ENCODE data around the gene KRTAP5-10. TPM values are rescaled to one million over a fixed set of nuclear protein-coding genes. Genes with fewer than 3 reads are reported as not detected.
"Not testable (repeated sequence)": the region's sequence is repeated elsewhere in the genome, so short reads cannot be mapped to it uniquely, and the experiment has no call there.

The KRTAP5-10 gene
- total RNA-seq, 1 donor from 2014 or later: not detected

- not testable (repeated sequence) for DNase-seq (ENCODE audit: low read depth)
These were observed 5.9 kb downstream of the KRTAP5-10 start for GRCh38 chr11:71571101-71571850.

GRCh38 chr11:71572811-71573210 lies 7.4 kb downstream of the KRTAP5-10 start:
- DNase-seq (ENCODE audit: low read depth): no peak

- no peak for DNase-seq (ENCODE audit: low read depth)
These were observed 9.1 kb downstream of the KRTAP5-10 start for GRCh38 chr11:71574418-71574817.

DNA sequence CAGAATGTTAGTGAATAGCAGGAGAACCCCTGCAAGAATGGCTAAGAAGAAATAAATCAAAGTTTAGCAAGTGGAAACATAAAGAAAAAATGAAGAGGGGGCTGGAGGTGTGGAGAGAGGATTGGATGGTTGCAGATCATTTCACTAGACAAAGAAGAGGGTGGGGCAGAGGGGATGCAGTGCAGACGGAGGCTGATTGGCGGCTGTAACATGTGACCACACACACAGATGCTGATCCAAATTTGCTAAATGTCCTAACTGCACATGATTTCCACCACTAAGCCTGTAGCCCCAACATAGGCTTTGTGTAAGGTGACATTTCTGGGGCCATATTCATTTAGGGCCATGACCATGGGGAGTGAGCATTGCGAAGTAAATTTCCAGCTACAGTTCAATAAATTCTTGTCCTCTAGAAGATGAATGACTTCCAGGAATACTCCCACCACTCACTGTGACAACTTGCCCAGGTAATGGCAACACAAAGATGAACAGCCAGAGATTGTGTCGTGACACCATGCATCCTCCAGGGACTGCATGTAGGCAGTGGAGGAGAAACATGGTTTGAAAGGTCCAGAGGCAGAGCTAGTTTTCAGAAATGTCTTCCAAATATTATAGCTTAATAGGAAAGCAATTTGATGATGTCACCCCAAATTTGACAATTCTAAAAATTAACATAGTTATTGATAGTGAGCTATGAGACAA lies 10.5 kb downstream of the KRTAP5-10 start:
- no peak for DNase-seq (ENCODE audit: low read depth)

DNA sequence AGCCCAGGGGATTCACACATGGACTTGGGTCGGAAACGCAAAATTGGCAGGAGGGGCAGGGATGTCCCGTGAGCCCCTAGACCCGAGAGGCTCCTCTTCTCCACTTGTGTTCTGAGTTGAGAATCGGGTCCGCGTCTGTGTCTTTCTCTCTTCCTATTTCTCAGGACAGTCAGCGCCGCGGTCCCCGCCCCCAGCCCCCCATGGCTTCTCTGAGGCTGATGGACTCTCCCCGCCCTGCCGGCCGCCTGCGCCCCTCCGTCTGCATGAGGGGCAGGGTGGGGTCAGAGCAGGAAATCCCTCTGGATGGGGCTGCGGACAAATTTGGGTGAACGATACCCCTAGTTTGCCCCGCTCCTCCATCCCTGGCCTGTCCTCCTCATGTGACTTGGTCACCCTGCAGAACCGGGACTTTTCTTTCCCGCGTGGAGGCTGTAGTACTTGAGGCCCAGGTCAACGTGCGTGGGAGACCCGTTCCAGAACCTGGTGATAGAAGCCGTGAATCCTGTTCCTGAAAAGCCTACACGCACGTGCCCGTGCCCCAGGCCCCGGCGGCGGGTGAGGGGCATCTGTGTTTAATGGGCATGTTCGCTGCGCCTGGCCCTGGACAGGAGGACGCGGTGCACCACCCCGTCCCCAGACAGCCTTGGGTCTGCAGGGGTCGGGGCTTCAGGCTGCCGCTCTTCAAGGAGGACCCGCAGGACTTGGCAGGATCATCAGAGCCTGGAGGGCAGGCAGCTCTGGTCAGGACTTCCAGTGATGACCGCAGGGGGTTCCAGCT lies 11.5 kb downstream of the KRTAP5-10 start:
- not testable (repeated sequence) for DNase-seq (ENCODE audit: low read depth)

- DNase-seq (ENCODE audit: low read depth): no peak
These were observed 12.2 kb downstream of the KRTAP5-10 start for GRCh38 chr11:71577469-71578004.

DNA sequence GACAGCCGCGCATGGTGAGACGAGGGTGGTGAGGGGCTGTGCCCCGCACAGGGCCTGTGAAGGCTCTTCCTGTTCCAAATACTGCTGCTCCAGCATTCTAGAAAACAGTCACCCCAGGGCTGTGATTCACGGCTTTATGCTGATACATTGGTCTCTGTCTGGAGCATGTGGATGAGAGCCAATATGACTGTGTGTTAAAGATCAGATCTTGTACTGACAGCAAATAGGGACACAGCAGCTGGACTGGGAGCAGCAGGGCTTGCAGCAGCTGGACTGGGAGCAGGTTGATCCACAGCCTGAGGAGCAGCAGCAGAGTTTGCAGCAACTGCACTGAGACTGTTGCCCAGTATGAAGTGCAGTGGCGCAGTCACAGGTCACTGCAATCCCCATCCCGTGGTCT lies 14.2 kb downstream of the KRTAP5-10 start:
- not testable (repeated sequence) for DNase-seq (ENCODE audit: low read depth)

- peak; percentile 84 for DNase-seq (ENCODE audit: low read depth)
These were observed 15.0 kb downstream of the KRTAP5-10 start for GRCh38 chr11:71580057-71581003.

DNA sequence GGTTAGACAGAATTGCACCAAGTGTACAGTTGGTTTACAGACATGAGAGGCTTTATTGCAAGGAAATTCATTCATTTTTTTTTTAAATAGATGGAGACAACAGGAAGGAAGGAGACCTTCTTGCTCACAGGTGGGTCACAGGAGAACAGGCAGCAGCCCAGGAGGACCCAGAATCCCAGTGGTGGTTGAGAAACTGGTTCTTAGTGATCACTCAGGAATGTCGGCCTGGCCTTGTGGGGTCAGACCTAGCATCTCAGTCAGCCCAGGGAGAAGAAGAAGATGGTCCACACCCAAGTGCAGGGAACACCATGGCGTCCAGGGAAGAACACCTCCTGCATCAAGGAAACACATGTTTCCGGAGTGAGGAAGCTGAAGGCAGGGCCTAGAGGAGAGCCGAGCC lies 16.5 kb downstream of the KRTAP5-10 start:
- DNase-seq (ENCODE audit: low read depth): no peak

- peak; percentile 47 for DNase-seq (ENCODE audit: low read depth)
These were observed 17.0 kb downstream of the KRTAP5-10 start, which contains the start of gene KRTAP5-11 for GRCh38 chr11:71582309-71582895. Gene KRTAP5-11 (minus strand): TSS chr11:71582875. CDS start chr11:71582837, 38 bp downstream.

GRCh38 chr11:71582969-71583368 lies 17.6 kb downstream of the KRTAP5-10 start:
- not testable (repeated sequence) for DNase-seq (ENCODE audit: low read depth)

DNA sequence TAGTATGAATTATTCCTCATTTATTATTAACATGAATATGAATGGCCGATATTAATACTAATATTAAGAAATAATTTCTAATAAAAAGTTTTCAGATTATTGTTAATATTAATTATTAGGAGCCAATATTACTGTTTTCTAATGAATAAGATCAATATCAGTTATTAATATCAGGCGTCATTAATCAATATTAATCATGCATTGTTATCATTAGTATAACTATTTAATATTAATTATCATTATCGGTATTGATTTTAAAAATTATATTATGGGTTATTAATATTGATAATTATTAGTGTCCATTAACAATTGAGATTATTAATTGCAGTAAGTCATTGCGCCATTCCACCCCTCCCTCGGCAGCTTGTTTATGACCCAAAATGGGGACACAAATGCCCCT lies 20.3 kb downstream of the KRTAP5-10 start:
- not testable (repeated sequence) for DNase-seq (ENCODE audit: low read depth)

DNA sequence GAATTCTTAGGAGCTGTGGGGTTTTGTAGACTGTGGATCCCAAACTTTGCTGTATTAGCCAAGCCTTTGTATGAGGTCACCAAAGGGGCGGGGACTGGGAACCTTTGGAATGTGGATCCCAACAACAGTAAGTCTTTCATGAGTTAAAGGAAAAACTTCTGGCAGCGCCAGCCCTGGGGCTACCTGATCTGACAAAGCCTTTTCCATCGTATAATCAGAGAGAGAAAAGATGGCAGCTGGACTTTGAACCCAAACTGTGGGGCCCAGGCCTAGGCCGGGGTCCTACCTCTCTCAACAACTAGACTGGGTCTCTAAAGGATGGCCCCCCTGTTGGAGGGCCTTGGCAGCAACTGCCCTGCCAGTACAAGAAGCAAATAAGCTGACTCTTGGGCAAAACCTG lies 23.0 kb downstream of the KRTAP5-10 start:
- DNase-seq (ENCODE audit: low read depth): not testable (repeated sequence)

GRCh38 chr11:71588822-71589545 lies 23.6 kb downstream of the KRTAP5-10 start:
- DNase-seq (ENCODE audit: low read depth): not testable (repeated sequence)

DNA sequence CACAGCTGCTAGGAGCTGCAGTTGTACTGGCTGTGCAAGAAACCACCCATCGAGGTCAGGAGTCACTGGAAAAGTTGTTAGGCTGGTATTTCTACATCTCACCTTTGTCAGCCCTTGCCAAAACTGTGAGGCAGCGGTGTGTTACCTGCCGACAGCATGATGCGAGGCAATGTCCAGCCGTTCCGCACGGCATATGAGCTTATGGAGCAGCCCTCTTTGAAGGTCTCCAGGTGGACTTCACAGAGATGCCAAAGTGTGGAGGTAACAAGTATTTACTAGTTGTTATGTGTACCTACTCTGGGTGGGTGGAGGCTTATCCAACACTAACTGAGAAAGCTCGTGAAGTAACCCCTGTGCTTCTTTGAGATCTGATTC lies 24.2 kb downstream of the KRTAP5-10 start:
- not testable (repeated sequence) for DNase-seq (ENCODE audit: low read depth)

DNA sequence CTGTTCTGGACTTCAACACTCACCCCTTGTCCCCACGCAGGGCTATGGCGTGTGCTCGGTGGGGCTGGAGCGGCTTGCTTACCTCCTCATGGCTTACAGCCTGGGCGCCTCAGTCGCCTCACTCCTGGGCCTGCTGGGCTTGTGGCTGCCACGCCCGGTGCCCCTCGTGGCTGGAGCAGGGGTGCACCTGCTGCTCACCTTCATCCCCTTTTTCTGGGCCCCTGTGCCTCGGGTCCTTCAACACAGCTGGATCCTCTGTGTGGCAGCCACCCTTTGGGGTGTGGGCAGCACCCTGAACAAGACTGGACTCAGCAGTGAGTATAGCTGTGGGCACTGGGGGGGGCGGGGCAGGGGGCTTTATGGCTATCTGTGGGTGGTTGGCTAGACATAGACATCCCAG lies 37.9 kb downstream of the KRTAP5-10 start:
- not testable (repeated sequence) for DNase-seq (ENCODE audit: low read depth)

DNA sequence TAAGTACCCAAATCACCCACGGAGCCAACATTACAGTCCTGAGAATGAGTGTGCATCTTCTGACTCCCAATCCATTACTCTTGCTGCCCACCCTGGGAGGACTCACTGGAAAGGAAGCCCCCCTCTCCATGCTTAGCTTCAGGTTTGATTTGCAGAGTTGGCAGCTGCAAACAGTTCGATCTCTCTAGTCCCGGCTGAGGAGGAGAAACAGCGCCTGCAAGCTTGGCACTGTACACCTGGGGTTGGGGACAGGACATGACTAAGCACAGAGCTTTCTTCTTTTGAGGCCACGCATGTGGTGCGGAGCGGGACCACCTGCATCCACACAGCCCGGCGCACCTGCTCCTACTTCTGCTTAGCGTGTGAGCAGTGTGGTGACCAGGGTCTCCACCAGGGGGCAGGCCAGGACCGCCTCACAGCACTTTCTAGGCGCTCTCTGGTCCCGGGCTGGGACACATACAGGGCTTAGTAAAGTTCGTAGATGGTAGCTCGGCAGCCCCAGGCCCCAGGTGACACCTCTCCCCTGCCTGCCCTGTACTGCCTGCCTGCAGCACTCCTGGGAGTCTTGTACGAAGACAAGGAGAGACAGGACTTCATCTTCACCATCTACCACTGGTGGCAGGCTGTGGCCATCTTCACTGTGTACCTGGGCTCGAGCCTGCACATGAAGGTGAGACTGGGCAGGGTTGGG lies 39.6 kb downstream of the KRTAP5-10 start:
- DNase-seq (ENCODE audit: low read depth): not testable (repeated sequence)

DNA sequence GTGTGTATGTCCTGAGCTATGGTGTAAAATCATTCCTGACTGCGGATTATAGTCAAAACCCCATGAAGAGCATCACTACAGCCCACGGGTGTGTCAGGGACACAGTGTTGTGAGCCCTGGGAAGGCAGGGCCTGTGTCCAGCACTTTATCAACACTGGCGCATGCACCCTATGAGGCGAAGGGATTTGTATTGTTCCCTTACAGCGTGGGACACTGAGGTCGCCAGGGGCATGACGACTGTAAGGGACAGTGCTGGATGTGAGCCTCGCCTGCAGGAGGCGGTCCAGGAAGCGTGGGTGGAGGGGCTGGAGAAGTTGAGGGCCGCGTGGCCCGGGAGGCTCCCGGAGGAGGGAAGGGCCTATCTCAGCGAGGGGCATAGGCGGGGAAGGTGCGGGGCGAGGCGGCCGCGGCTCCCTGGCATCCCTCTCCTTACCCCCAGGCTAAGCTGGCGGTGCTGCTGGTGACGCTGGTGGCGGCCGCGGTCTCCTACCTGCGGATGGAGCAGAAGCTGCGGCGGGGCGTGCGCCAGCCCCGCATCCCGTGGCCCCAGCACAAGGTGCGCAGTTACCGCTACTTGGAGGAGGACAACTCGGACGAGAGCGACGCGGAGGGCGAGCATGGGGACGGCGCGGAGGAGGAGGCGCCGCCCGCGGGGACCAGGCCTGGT lies 41.6 kb downstream of the KRTAP5-10 start:
- not testable (repeated sequence) for DNase-seq (ENCODE audit: low read depth)
